HG02885 (cell line): Measurements from ENCODE around the gene MYO1H.
"Not testable (repeated sequence)": the region's sequence is repeated elsewhere in the genome, so short reads cannot be mapped to it uniquely, and the experiment has no call there.

Experiments used
- ATAC-seq: cut with Tn5 transposase; IDR thresholded peaks from one replicate; pipeline ENCODE4 v1.9.1; 2021; ENCODE audit warnings: mild to moderate bottlenecking; ENCODE audit not compliant: unreplicated experiment, poor library complexity

MYO1H gene

GRCh38 chr12:109393437-109394345 lies 46.0 kb downstream of the MYO1H start:
- ATAC-seq, result no peak

- ATAC-seq, result no peak
Measured at GRCh38 chr12:109394891-109395290, 47.2 kb downstream of the MYO1H start.

GRCh38 chr12:109404841-109405240 lies 57.1 kb downstream of the MYO1H start:
- ATAC-seq, result not testable (repeated sequence)

GRCh38 chr12:109406147-109406546 lies 58.4 kb downstream of the MYO1H start:
- ATAC-seq, result not testable (repeated sequence)

- ATAC-seq, result no peak
Measured at GRCh38 chr12:109418848-109419480, 71.3 kb downstream of the MYO1H start.

- no peak for ATAC-seq
Measured at GRCh38 chr12:109421355-109422087, 73.8 kb downstream of the MYO1H start.

- no peak for ATAC-seq
Measured at GRCh38 chr12:109422251-109422650, 74.6 kb downstream of the MYO1H start.

GRCh38 chr12:109423392-109423791 lies 75.7 kb downstream of the MYO1H start:
- ATAC-seq, result no peak

- ATAC-seq, result no peak
Measured at GRCh38 chr12:109428037-109428629, 80.4 kb downstream of the MYO1H start.

- not testable (repeated sequence) for ATAC-seq
Measured at GRCh38 chr12:109428804-109429203, 81.1 kb downstream of the MYO1H start.

- ATAC-seq, result no peak
Measured at GRCh38 chr12:109430244-109430643, 82.5 kb downstream of the MYO1H start.

- no peak for ATAC-seq
Measured at GRCh38 chr12:109432431-109432830, 84.7 kb downstream of the MYO1H start.

- no peak for ATAC-seq
Measured at GRCh38 chr12:109432842-109433304, 85.2 kb downstream of the MYO1H start.

GRCh38 chr12:109433618-109434017 lies 85.9 kb downstream of the MYO1H start:
- no peak for ATAC-seq

- ATAC-seq, result no peak
Measured at GRCh38 chr12:109434582-109434981, 86.9 kb downstream of the MYO1H start.

- ATAC-seq, result no peak
Measured at GRCh38 chr12:109435428-109436187, 87.9 kb downstream of the MYO1H start.

- ATAC-seq, result no peak
Measured at GRCh38 chr12:109436188-109436560, 88.5 kb downstream of the MYO1H start.

GRCh38 chr12:109439181-109439580 lies 91.5 kb downstream of the MYO1H start:
- ATAC-seq, result no peak

- not testable (repeated sequence) for ATAC-seq
Measured at GRCh38 chr12:109439951-109440350, 92.3 kb downstream of the MYO1H start.
